Aorta (tissue), 5 donors: ENCODE data around the gene AFAP1L2. TPM values are rescaled to one million over a fixed set of nuclear protein-coding genes. Genes with fewer than 3 reads are reported as not detected.

Experiments used
- ATAC-seq: fragments of 200-7000 bp; cut with Tn5 transposase; one replicate; pipeline ENCODE4 v1.9.1; 2022; ENCODE audit warnings: moderate library complexity; ENCODE audit not compliant: low FRiP score
- DNase-seq, 2 donors: peaks; one replicate each; pipeline ENCODE4 v3.0.0-alpha.2; 2020
- H3K27ac ChIP-seq, 2 donors: one replicate each; pipeline ENCODE4 v1.5.1; 2013; ENCODE audit warnings: low read length in 2 of 2, mild to moderate bottlenecking in 2 of 2, moderate library complexity in 2 of 2, control low read depth in 1 of 2, inconsistent platforms in 1 of 2, low read depth in 1 of 2
- H3K27me3 ChIP-seq, 2 donors: one replicate each; pipeline ENCODE4 v1.6.1; 2013; ENCODE audit warnings: control low read depth in 1 of 2, low read length in 1 of 2, mild to moderate bottlenecking in 1 of 2, moderate library complexity in 1 of 2; ENCODE audit not compliant: insufficient read depth in 2 of 2, control insufficient read depth in 1 of 2
- H3K36me3 ChIP-seq, 2 donors: one replicate each; pipeline ENCODE4 v1.6.1; 2013; ENCODE audit warnings: control low read depth in 1 of 2, low read length in 1 of 2, mild to moderate bottlenecking in 1 of 2; ENCODE audit not compliant: insufficient read depth in 2 of 2, control insufficient read depth in 1 of 2
- H3K4me1 ChIP-seq, 2 donors: one replicate each; pipeline ENCODE4 v1.6.1; 2013; ENCODE audit warnings: low read length in 2 of 2, control low read depth in 1 of 2, mild to moderate bottlenecking in 1 of 2, moderate library complexity in 1 of 2; ENCODE audit not compliant: insufficient read depth in 2 of 2, control insufficient read depth in 1 of 2
- H3K4me3 ChIP-seq, 2 donors: one replicate each; pipeline ENCODE4 v1.5.1; 2013; ENCODE audit warnings: low read length in 2 of 2, control low read depth in 1 of 2, mild to moderate bottlenecking in 1 of 2
- H3K9me3 ChIP-seq: one replicate; pipeline ENCODE4 v1.6.1; 2013; ENCODE audit warnings: mild to moderate bottlenecking, low read length; ENCODE audit not compliant: control insufficient read depth
- WGBS, 2 donors: extraction: QIAGEN DNeasy Blood & Tissue Kit; methylation state at CpG; one replicate each; pipeline ENCODE4 v1.1.7; 2013; 5-methylcytosine and 5-hydroxymethylcytosine counted together
- intact Hi-C, 2 donors: fragments of 100-400 bp; cut with DNase I; formaldehyde crosslinking; loops; one replicate each; pipeline versions ENCODE4 v1.14.2 to v1.15.0; 2022
- polyA plus RNA-seq, 2 donors: library from polyadenylated mRNA; stranded (reverse); fragments of 200-250 nt; gene quantifications; one replicate each; pipeline ENCODE4 v1.2.3, GENCODE V29; 2013
- total RNA-seq, 2 donors: library from RNA; stranded (reverse); fragmentation: NEBNext Ultra II Directional; extraction: Animal tissue kit (Norgen Biotek cat#: 25700); gene quantifications; one replicate each; pipeline ENCODE4 v1.2.1, GENCODE V29; 2021
- donor health status: healthy with polysubstance abuse.
- donor health status: Bipolar disorder and iron deficiency.
- donor health status: DM: no; HTN: no; CAD: no.
- donor health status: DM: no; HTN: no; CAD: no.
- donor health status: DM: yes; HTN: yes; CAD: no.

The AFAP1L2 gene
- total and polyA plus RNA-seq, 4 donors = 3.1 to 19.3 (median 10.2) TPM

DNA sequence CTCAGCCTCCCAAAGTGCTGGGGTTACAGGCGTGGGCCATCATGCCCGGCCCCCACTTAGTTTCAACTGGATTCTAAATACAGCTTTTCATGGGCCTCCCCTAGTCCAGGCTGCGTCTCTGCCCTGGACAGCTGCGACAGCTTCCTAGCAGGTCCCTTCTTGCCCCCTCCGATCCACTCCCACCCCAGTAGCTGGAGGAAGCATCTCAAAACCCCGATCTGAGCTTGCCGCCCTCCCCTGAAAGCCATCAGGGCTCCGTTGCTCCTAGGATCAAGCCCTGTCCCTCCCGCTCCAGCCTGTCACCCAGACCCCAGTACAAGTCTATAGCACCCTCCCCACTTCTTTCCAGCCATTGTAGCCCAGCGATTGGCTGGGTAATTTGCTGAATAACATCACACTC, 100.7 kb downstream of the AFAP1L2 start:
- H3K27ac ChIP-seq = peak overlapping the region in 1 of 2 donors; percentile 28
- H3K4me3 ChIP-seq = no peak overlapping the region
- ATAC-seq = no peak
- 71 to 73% methylated on average over 10 of the region's 10 CpGs for WGBS, 2 donors
- no peaks in the 10 kb centered on the region for H3K27me3 ChIP-seq
- H3K9me3 ChIP-seq = no peaks in the 10 kb centered on the region
- no peaks in the 10 kb centered on the region for H3K4me1 ChIP-seq
- no peaks in the 10 kb centered on the region for H3K36me3 ChIP-seq
- DNase-seq = peak in 1 of 2 donors; percentile 65
- intact Hi-C loops = loop anchor here in 1 of 2 donors (5.0 to 10.0 kb wide), 3 partner anchors 99 to 221 kb away; partner anchors contain the start of gene AFAP1L2

DNA sequence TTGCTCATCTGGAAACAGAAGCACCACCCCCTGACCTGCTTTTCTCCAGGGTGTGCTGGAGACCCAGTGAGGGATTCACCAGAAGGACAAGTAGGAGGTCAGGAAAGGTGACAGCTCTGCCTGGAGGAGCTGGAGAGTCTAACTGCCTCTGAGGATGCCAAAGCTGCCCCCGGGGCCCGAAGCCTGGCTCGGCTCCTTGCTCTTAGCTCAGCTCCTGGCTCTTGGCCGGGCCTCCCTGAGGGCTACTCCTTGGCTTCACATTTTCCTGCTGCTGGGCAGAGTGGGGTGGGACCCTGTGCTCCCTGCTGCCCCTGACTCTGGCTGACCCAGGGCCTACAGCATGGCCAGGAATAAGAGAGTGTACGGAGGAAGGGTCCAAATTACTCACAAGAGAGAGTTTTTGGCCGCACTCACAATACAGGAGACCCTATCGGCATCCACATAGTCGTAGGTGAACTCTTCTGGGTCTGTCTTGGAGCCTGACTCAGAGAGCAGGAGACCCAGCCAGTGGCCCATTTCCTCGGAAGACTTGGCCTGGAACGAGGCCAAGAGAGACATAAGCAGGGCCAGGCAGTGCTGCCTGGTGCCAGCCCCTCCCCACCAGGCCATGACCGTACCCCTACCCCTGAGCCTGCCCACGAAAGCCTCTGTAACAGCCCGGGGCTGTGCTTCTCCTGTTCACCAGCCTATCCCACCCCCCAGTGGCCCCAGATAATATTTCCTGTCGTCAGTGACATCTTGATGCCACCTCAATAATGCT, 102.2 kb downstream of the AFAP1L2 start:
- DNase-seq (peak in 1 of 2 donors; percentile 84), ATAC-seq (no peak)
- H3K27me3 ChIP-seq = no peaks in the 10 kb centered on the region
- no peaks in the 10 kb centered on the region for H3K9me3 ChIP-seq
- H3K4me3 ChIP-seq = no peak overlapping the region
- no peaks in the 10 kb centered on the region for H3K4me1 ChIP-seq
- 15 to 18% methylated on average over 14 of the region's 14 CpGs for WGBS, 2 donors
- no peaks in the 10 kb centered on the region for H3K36me3 ChIP-seq
- intact Hi-C loops = loop anchor here in 1 of 2 donors (5.0 to 10.0 kb wide), 3 partner anchors 100 to 223 kb away; partner anchors contain the start of gene AFAP1L2
- no peak overlapping the region for H3K27ac ChIP-seq

DNA sequence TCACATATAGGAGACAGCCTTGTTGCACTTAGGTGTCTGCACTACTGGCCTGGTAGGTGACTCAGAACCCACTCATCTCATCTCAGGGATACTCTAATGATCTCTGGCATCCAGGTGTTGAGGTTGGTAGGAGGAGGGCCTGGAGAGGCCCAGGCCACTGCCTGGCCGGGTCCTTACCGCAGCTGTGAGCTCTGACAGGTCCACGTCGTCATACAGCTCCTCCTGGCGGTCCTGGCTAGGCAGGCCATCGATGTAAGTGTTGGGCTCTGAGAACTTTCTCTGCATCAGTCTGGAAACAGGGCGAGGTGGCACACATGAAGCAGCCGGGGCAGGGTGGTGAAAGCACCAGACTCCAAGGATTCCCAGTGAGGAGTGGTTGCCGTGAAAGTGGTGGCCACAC, 103.1 kb downstream of the AFAP1L2 start:
- Histone ChIP-seq H3K4me1 (no peaks in the 10 kb centered on the region), H3K4me3 (no peak overlapping the region), H3K27ac (no peak overlapping the region), H3K9me3 (no peaks in the 10 kb centered on the region), H3K36me3 (peaks cover 0 to 4% of the 10 kb centered on the region in 2 donors), H3K27me3 (no peaks in the 10 kb centered on the region)
- DNase-seq = peak in 1 of 2 donors; percentile 42
- no peak for ATAC-seq
- intact Hi-C loops = loop anchor here in 1 of 2 donors (5.0 to 10.0 kb wide), 3 partner anchors 101 to 224 kb away; partner anchors contain the start of gene AFAP1L2
- 97 to 100% methylated on average over 9 of the region's 9 CpGs for WGBS, 2 donors

DNA sequence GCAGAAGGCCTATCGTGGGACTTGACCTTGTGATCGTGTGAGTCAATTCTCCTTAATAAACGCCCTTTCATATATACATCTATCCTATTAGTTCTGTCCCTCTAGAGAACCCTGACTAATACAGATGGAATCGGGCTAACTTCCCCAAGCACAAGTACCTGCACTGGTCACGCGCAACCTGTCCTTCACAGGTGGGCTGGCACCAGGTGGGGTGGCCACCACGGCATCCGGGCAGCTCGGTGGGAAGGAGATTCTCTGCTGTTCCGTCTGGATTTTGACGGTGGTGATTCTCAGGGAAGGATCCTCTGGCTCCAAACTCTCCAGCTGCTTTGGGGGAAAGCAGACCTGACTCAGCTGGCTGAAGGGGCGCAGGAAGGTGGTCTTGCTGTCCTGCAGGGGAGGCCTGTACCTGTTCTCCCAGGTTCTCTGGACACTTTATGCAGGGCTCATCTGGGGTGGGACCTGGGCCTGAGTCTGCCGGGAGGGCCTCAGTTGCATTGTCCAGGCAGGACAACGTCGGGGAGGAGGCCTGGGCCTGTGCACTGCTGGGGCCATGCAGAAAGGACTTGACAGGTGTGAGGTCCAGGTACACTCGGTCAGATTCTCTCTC, 104.2 kb downstream of the AFAP1L2 start:
- peaks cover 0 to 8% of the 10 kb centered on the region in 2 donors for H3K36me3 ChIP-seq
- DNase-seq = peak in 1 of 2 donors; percentile 62
- H3K4me3 ChIP-seq = no peak overlapping the region
- no peaks in the 10 kb centered on the region for H3K27me3 ChIP-seq
- 96 to 97% methylated on average over 16 of the region's 16 CpGs for WGBS, 2 donors
- intact Hi-C loops = loop anchor here in 1 of 2 donors (5.0 to 10.0 kb wide), 3 partner anchors 102 to 225 kb away; partner anchors contain the start of gene AFAP1L2
- no peak overlapping the region for H3K27ac ChIP-seq
- H3K4me1 ChIP-seq = no peaks in the 10 kb centered on the region
- ATAC-seq = no peak
- H3K9me3 ChIP-seq = peaks cover 1% of the 10 kb centered on the region

DNA sequence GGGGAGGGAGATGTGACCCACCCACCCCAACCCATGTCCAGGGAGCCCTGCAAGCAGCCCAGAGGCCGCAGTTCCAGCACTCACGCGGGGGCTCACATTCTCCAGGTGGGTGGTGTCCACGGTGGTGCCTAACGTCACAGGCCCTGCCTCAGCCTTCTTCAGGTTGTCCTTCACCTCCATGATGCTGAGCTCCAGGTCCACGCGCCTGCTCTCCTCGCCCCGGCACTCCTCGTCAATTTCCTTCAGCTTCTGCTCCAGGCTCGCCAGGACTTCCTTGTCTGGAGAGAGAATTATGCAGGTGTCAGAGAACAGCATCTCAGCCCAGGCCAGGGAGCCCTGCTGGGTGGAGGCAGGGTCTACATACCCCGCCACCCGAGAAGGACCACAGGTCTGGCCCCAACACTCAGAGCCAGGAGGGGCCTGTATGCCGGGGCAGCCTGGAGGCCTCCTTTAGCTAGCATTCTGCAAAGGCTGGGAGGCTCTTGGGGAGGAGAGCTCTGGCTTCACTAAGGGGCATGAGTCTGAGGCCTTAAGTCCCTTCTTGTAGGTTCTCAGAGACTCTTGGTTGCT, 107.1 kb downstream of the AFAP1L2 start:
- Histone ChIP-seq H3K36me3 (peaks cover 0 to 8% of the 10 kb centered on the region in 2 donors), H3K4me3 (no peak overlapping the region), H3K27me3 (no peaks in the 10 kb centered on the region), H3K27ac (no peak overlapping the region), H3K9me3 (peaks cover 1% of the 10 kb centered on the region), H3K4me1 (no peaks in the 10 kb centered on the region)
- 98% methylated on average over 14 of the region's 14 CpGs for WGBS, 2 donors
- ATAC-seq = no peak
- peak in 1 of 2 donors; percentile 54 for DNase-seq
- intact Hi-C loops = no loop called here

DNA sequence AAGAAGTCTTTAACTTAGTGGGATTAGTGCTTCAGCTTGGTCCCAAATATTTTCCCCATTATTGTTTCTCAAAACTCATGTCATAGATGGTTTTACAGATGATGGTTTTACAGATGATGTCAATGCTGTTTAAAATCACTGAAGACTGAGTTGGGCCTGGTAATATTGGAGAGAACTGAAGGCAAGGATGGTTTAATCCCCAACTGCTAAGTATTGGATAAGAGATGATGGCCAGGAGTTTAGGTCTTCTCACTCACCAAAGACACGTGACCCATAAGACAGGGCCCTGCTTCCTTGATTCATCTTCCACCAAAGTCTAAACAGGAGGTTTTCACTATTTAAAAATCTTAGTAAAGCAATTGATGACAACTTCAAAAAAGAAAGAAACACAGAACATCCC, 108.9 kb downstream of the AFAP1L2 start:
- no peak for DNase-seq
- H3K27ac ChIP-seq = no peak overlapping the region
- no peaks in the 10 kb centered on the region for H3K4me1 ChIP-seq
- H3K4me3 ChIP-seq = no peak overlapping the region
- WGBS, 2 donors = 0% methylated on average over 1 of the region's 1 CpG
- no peaks in the 10 kb centered on the region for H3K27me3 ChIP-seq
- H3K36me3 ChIP-seq = peaks cover 0 to 8% of the 10 kb centered on the region in 2 donors
- no peak for ATAC-seq
- peaks cover 1% of the 10 kb centered on the region for H3K9me3 ChIP-seq
- intact Hi-C loops = no loop called here

DNA sequence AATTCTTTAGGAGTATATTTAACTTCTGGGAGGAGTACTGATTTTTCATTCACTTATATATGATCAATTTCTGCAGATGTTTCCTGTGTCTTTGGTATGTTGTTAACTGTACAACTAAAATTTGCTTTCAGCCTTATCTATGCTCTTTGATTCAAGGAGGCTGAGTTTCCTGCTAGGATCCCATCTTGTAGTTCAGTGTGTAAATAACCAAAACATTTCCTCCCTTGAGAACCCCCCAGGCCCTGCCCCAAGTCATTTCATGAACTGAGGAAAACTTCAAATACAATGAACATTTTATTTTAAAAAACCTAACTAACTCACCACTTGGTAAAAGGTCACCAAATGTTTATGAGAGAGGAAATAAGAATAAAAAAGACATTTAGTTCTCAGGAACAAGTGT, 109.8 kb downstream of the AFAP1L2 start:
- H3K27me3 ChIP-seq = no peaks in the 10 kb centered on the region
- no peak overlapping the region for H3K27ac ChIP-seq
- DNase-seq (no peak), ATAC-seq (no peak)
- peaks cover 1% of the 10 kb centered on the region for H3K9me3 ChIP-seq
- peaks cover 0 to 8% of the 10 kb centered on the region in 2 donors for H3K36me3 ChIP-seq
- no peaks in the 10 kb centered on the region for H3K4me1 ChIP-seq
- no peak overlapping the region for H3K4me3 ChIP-seq
- intact Hi-C loops = no loop called here

DNA sequence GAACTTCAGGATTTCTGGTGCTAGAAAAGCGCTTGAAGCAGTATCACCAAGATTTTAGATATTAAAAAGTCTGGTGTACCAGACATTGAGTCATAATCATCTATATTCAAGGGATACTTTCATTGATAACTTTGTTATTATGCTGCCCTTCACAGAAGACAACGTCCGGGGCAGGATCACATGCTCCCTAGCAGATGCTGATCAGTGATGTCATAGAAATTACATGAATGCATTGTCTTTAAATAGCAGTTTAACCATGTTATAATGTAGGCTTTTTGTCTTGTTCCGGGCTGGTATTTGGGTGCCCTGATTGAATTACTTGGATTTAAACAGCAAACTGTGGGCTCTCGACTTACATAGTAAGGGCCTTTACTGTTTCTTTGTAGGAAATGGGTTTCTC, 111.2 kb downstream of the AFAP1L2 start:
- WGBS, 2 donors = 93 to 94% methylated on average over 5 of the region's 5 CpGs
- no peak overlapping the region for H3K4me3 ChIP-seq
- peaks cover 1% of the 10 kb centered on the region for H3K9me3 ChIP-seq
- H3K4me1 ChIP-seq = no peaks in the 10 kb centered on the region
- ATAC-seq (no peak), DNase-seq (no peak)
- no peak overlapping the region for H3K27ac ChIP-seq
- intact Hi-C loops = no loop called here
- H3K27me3 ChIP-seq = no peaks in the 10 kb centered on the region
- peaks cover 0 to 8% of the 10 kb centered on the region in 2 donors for H3K36me3 ChIP-seq
